Thyroid gland (tissue), 4 donors: ENCODE results near the gene RHEX. TPM values are rescaled to one million over a fixed set of nuclear protein-coding genes. Genes with fewer than 3 reads are reported as not detected.

Source experiments
- DNase-seq, 2 donors: peaks; one replicate each; pipeline ENCODE4 v3.0.0-alpha.2; 2019
- H3K27ac ChIP-seq, 3 donors: fragments of 200-600 bp; sonication (generic); 1 replicate in 2 of 3; 2 replicates in 1 of 3; pipeline ENCODE4 v1.5.1; 2016 to 2019; ENCODE audit warnings: mild to moderate bottlenecking in 1 of 3, moderate library complexity in 1 of 3
- H3K27me3 ChIP-seq: fragments of 200-600 bp; sonication (generic); one replicate; pipeline ENCODE4 v1.5.1; 2019
- H3K36me3 ChIP-seq, 2 donors: fragments of 200-600 bp; sonication (generic); one replicate each; pipeline ENCODE4 v1.5.1; 2016 to 2019
- H3K4me1 ChIP-seq, 2 donors: fragments of 200-600 bp; sonication (generic); one replicate each; pipeline ENCODE4 v1.5.1; 2017 to 2019
- H3K4me3 ChIP-seq, 3 donors: fragments of 200-600 bp; sonication (generic); replicated peaks in 1 of 3; 1 replicate in 2 of 3; 2 replicates in 1 of 3; pipeline ENCODE4 v1.5.1; 2016; ENCODE audit warnings: mild to moderate bottlenecking in 1 of 3
- H3K9me3 ChIP-seq: fragments of 200-600 bp; sonication (generic); one replicate; pipeline ENCODE4 v1.5.1; 2017
- POLR2A ChIP-seq, 2 donors: fragments of 450-650 bp; IDR thresholded peaks; one replicate each; pipeline ENCODE4 v1.6.1; 2017; ENCODE audit warnings: antibody characterized with exemption in 2 of 2, mild to moderate bottlenecking in 2 of 2, moderate library complexity in 1 of 2
- WGBS, 2 donors: methylation state at CpG; one replicate each; pipeline ENCODE4 v1.1.5; 2017; 5-methylcytosine and 5-hydroxymethylcytosine counted together
- intact Hi-C: fragments of 100-400 bp; cut with DNase I; formaldehyde crosslinking; loops from one replicate; pipeline ENCODE4 v1.15.1; 2023
- total RNA-seq, 4 donors: library from RNA; depleted of rRNA; stranded (reverse); fragments of >200 nt; gene quantifications; one replicate each; pipeline ENCODE4 v1.2.3, GENCODE V29; 2016
- TF ChIP-seq, protein P1 (sequence below), 6 experiments: fragments of 200-600 bp in 3 of 6; fragments of 450-650 bp in 3 of 6; sonication (generic) in 3 of 6; IDR thresholded peaks; one replicate each; pipeline ENCODE4 v1.5.1; 2016 to 2019; ENCODE audit warnings: antibody characterized with exemption in 6 of 6, mild to moderate bottlenecking in 2 of 6, inconsistent platforms in 1 of 6, moderate library complexity in 1 of 6

The RHEX gene
- total RNA-seq, 4 donors from 2014 or later: 1.2 to 1.7 (median 1.6) TPM

DNA sequence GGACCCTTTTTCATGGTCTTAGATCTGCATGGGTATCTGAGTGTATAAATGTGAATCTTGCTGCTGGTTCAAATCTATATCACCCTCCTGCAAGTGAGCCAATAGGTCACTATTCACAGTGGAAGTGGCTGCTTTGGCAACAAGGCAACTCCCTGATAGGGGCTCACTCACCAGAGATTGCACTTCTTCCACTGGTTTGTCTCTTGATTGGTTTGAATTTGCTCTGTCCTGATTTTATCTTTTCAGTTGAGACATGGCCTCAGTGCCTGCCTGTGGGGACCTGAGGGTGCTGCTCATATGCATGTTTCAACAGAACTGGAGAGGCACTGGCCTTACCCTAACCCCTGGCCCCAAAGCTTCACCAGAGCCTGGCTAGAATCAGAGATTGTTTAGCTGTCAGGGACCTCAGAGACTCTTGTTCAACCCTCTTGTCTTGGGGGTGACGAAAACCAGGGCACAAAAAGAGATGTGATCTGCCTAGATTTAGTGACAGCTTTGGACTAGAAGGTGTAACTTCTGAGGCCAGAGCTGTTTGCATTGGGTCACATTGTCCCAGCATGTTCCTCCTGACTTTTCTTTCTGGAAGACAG is 47.3 kb downstream of the RHEX start:
- no peak for TF ChIP-seq POLR2A (IDR thresholded peaks at IDR 0.05)
- TF ChIP-seq, protein P1, sequence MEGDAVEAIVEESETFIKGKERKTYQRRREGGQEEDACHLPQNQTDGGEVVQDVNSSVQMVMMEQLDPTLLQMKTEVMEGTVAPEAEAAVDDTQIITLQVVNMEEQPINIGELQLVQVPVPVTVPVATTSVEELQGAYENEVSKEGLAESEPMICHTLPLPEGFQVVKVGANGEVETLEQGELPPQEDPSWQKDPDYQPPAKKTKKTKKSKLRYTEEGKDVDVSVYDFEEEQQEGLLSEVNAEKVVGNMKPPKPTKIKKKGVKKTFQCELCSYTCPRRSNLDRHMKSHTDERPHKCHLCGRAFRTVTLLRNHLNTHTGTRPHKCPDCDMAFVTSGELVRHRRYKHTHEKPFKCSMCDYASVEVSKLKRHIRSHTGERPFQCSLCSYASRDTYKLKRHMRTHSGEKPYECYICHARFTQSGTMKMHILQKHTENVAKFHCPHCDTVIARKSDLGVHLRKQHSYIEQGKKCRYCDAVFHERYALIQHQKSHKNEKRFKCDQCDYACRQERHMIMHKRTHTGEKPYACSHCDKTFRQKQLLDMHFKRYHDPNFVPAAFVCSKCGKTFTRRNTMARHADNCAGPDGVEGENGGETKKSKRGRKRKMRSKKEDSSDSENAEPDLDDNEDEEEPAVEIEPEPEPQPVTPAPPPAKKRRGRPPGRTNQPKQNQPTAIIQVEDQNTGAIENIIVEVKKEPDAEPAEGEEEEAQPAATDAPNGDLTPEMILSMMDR (IDR thresholded peaks at IDR 0.05): no peak
- Histone ChIP-seq H3K9me3 (no peaks in the 10 kb centered on the region), H3K4me1 (peaks cover 0 to 2% of the 10 kb centered on the region in 2 donors), H3K27ac (no peak overlapping the region), H3K4me3 (no peak overlapping the region), H3K27me3 (no peaks in the 10 kb centered on the region), H3K36me3 (no peaks in the 10 kb centered on the region)
- WGBS, 2 donors: 92 to 100% methylated on average over 1 of the region's 1 CpG
- intact Hi-C loops: loop anchor here (10.0 kb wide), 2 partner anchors 66 to 306 kb away; no protein-coding TSS in a partner anchor
- no peak for DNase-seq

DNA sequence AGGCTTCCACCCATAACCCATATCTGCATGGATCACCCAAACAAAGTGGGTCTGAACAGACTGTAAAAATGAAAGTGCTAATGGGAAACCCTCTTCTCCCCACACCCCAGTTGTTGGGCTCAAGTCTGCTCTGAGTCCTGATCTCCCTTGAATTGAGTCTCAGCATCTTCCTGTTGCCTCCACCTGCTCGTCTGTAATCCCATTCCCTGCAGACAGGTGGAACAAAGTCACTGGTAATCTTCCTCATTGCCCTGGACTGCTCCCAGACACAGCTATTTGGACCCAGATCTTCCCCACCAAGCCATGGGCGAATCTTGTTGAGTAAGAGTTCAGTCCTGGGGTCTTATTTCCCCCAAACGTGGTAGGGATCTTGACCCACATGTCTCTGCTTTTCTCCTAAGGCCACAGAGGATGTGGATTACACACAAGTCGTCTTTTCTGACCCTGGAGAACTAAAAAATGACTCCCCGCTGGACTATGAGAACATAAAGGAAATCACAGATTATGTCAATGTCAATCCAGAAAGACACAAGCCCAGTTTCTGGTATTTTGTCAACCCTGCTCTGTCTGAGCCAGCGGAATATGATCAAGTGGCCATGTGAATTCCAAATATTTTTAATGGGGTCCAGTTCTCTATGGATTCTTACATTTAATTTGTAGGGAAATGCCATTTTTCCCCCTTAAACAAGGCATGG is 48.5 kb downstream of the RHEX start:
- intact Hi-C loops: loop anchor here (10.0 kb wide), 2 partner anchors 67 to 307 kb away; no protein-coding TSS in a partner anchor
- TF ChIP-seq POLR2A (IDR thresholded peaks at IDR 0.05): no peak
- H3K36me3 ChIP-seq: no peaks in the 10 kb centered on the region
- no peak overlapping the region for H3K4me3 ChIP-seq
- no peaks in the 10 kb centered on the region for H3K27me3 ChIP-seq
- H3K27ac ChIP-seq: no peak overlapping the region
- 91 to 93% methylated on average over 6 of the region's 6 CpGs for WGBS, 2 donors
- H3K9me3 ChIP-seq: no peaks in the 10 kb centered on the region
- DNase-seq: no peak
- H3K4me1 ChIP-seq: peaks cover 0 to 6% of the 10 kb centered on the region in 2 donors

DNA sequence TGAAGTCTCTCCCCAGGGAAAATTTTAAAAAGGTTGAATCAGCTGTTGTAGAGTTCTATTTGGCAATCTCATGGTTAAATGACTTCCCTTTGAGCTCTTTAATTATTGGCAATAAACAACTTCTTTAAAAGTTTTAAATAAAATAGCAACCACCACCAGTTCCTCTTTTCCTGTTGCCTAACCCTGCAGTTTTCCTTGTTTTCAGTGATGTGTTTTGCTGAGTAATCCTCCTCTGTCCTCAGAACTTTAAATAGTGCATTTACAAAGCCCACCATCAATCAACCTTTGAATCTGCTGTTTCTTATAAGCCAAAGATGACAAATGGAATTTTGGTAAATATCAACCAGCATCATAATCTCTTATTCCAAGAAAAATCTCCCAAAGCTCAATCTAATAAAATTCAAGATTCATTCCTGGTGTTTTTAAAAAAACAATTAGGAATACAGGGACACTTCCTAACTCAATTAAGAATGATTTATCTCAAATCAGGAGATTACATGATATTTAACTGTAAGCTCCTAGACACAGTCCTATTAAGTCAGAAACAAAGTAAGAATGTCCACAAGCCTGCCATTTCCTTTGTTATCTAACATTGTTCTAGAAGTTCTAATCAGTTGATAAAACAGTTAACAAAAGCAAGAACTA is 49.4 kb downstream of the RHEX start:
- H3K4me3 ChIP-seq: no peak overlapping the region
- no peaks in the 10 kb centered on the region for H3K9me3 ChIP-seq
- no peaks in the 10 kb centered on the region for H3K27me3 ChIP-seq
- no peaks in the 10 kb centered on the region for H3K36me3 ChIP-seq
- TF ChIP-seq, protein P1 (IDR thresholded peaks at IDR 0.05): no peak
- no peak for TF ChIP-seq POLR2A (IDR thresholded peaks at IDR 0.05)
- H3K27ac ChIP-seq: no peak overlapping the region
- intact Hi-C loops: loop anchor here (10.0 kb wide), 2 partner anchors 68 to 308 kb away; no protein-coding TSS in a partner anchor
- DNase-seq: no peak
- H3K4me1 ChIP-seq: peaks cover 0 to 6% of the 10 kb centered on the region in 2 donors

DNA sequence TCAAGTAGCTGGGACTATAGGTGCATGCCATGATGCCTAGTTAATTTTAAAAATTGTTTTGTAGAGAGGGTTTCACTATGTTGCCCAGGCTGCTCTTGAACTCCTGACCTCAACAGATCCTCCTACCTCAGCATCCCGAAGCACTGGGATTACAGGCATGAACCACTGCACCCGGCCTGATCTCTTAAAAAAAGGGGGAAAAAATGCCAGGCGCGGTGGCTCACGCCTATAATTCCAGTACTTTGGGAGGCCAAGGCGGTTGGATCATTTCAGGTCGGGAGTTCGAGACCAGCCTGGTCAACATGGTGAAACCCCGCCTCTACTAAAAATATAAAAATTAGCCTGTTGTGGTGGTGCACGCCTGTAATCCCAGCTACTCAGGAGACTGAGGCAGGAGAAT is 51.0 kb downstream of the RHEX start:
- Histone ChIP-seq H3K27me3 (no peaks in the 10 kb centered on the region), H3K36me3 (no peaks in the 10 kb centered on the region), H3K4me1 (peaks cover 0 to 6% of the 10 kb centered on the region in 2 donors), H3K27ac (no peak overlapping the region), H3K9me3 (no peaks in the 10 kb centered on the region), H3K4me3 (no peak overlapping the region)
- no peak for DNase-seq
- WGBS, 2 donors: 94 to 96% methylated on average over 10 of the region's 10 CpGs
- intact Hi-C loops: loop anchor here (10.0 kb wide), 2 partner anchors 69 to 309 kb away; no protein-coding TSS in a partner anchor
- TF ChIP-seq, protein P1 (IDR thresholded peaks at IDR 0.05): no peak
- no peak for TF ChIP-seq POLR2A (IDR thresholded peaks at IDR 0.05)

DNA sequence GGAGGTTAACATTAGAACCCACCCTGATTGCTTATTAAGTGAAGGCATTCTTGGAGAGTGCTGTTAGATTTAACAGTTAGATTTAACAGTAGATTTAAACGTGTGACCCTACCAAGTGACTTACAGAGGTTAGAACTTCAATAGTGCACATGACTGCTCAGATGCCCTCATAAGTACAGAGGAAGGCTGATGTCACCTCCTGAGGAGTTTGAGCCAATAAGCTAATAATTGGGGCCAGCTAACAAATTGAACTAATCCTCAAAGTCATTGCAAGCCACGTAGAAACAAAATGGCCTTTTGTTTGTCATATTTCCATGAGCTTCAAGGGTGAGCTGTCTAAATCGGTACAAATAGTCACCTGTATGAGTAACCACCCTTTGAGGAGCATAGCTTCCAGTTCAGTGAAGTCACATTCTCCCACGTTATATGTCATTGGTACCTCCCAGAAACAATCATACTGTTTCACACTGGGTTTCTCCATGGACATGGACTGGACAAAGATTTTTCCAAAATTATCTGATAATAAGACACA is 52.6 kb downstream of the RHEX start:
- no peaks in the 10 kb centered on the region for H3K9me3 ChIP-seq
- no peaks in the 10 kb centered on the region for H3K36me3 ChIP-seq
- 72 to 81% methylated on average over 4 of the region's 4 CpGs for WGBS, 2 donors
- H3K27ac ChIP-seq: peak overlapping the region in 1 of 3 donors; percentile 5
- no peak overlapping the region for H3K4me3 ChIP-seq
- intact Hi-C loops: loop anchor here (5.0 to 10.0 kb wide), 3 partner anchors 71 to 311 kb away; no protein-coding TSS in a partner anchor
- no peaks in the 10 kb centered on the region for H3K27me3 ChIP-seq
- TF ChIP-seq, protein P1 (IDR thresholded peaks at IDR 0.05): no peak
- peaks cover 0 to 6% of the 10 kb centered on the region in 2 donors for H3K4me1 ChIP-seq
- DNase-seq: no peak
